ENCODE results near the gene TAAR2. TPM values are rescaled to one million over a fixed set of nuclear protein-coding genes. Genes with fewer than 3 reads are reported as not detected.

Gene TAAR2
- total RNA-seq (not detected), polyA plus RNA-seq (not detected)

GRCh38 chr6:132624175-132624574 lies at the start of gene TAAR2:
Gene TAAR2, minus strand, starts transcription at chr6:132624275. Its CDS starts 0 bp downstream, at chr6:132624275.
- Mint-ChIP-seq H3K9me3 (peaks cover 0 to 4% (median 0%) of the 10 kb centered on the region in 5 donors), H3K4me3 (no peak within 1 kb of the TSS), H3K36me3 (no peaks in the 10 kb centered on the region), H3K27ac (no peak within 1 kb of the TSS), H3K27me3 (peaks cover 17 to 49% of the 10 kb centered on the region in 2 donors), H3K4me1 (no peaks in the 10 kb centered on the region)
- Histone ChIP-seq H3K4me3 (ENCODE audit: low read length) (no peak within 1 kb of the TSS), H3K9me3 (ENCODE audit: low read length) (no peaks in the 10 kb centered on the region), H3K36me3 (ENCODE audit: insufficient read depth, low read length) (no peaks in the 10 kb centered on the region), H3K27me3 (ENCODE audit: insufficient read depth, low read length, poor library complexity, severe bottlenecking) (no peaks in the 10 kb centered on the region), H3K27ac (ENCODE audit: low read depth, low read length) (no peak within 1 kb of the TSS), H3K4me1 (ENCODE audit: insufficient read depth, low read length) (no peaks in the 10 kb centered on the region)
- ChIA-PET CTCF (no interaction called here), POLR2A (no interaction called here)
- no peak for DNase-seq

- no peak overlapping the region for H3K27ac ChIP-seq (ENCODE audit: low read depth, low read length)
- Mint-ChIP-seq H3K27me3 (peaks cover 4 to 12% of the 10 kb centered on the region in 2 donors), H3K36me3 (no peaks in the 10 kb centered on the region), H3K9me3 (no peaks in the 10 kb centered on the region), H3K27ac (no peak overlapping the region), H3K4me3 (no peak overlapping the region), H3K4me1 (peaks cover 11 to 18% (median 15%) of the 10 kb centered on the region in 3 donors)
- no peaks in the 10 kb centered on the region for H3K27me3 ChIP-seq (ENCODE audit: insufficient read depth, low read length, poor library complexity, severe bottlenecking)
- H3K4me1 ChIP-seq (ENCODE audit: insufficient read depth, low read length), result no peaks in the 10 kb centered on the region
- no peaks in the 10 kb centered on the region for H3K36me3 ChIP-seq (ENCODE audit: insufficient read depth, low read length)
- no peak overlapping the region for H3K4me3 ChIP-seq (ENCODE audit: low read length)
- POLR2A ChIA-PET, result no interaction called here
- no peak for DNase-seq
- CTCF ChIA-PET, result no interaction called here
- no peaks in the 10 kb centered on the region for H3K9me3 ChIP-seq (ENCODE audit: low read length)
These were observed 49.5 kb upstream of the TAAR2 start for GRCh38 chr6:132673376-132674094.

GRCh38 chr6:132671295-132671694 lies 47.2 kb upstream of the TAAR2 start:
- ChIA-PET POLR2A (interaction anchor here (0.6 kb wide), 1 partner anchor 1646 kb away, joined by 5 read pairs; no protein-coding TSS in a partner anchor), CTCF (interaction anchor here (2.0 to 3.6 kb wide), 2 partner anchors 95 to 109 kb away, joined by 8 to 26 read pairs; no protein-coding TSS in a partner anchor)
- H3K4me3 ChIP-seq (ENCODE audit: low read length), result no peak overlapping the region
- Mint-ChIP-seq H3K4me3 (no peak overlapping the region), H3K4me1 (peaks cover 11 to 15% (median 15%) of the 10 kb centered on the region in 3 donors), H3K27me3 (peaks cover 0 to 5% of the 10 kb centered on the region in 2 donors), H3K9me3 (no peaks in the 10 kb centered on the region), H3K36me3 (no peaks in the 10 kb centered on the region), H3K27ac (no peak overlapping the region)
- DNase-seq, result no peak
- H3K4me1 ChIP-seq (ENCODE audit: insufficient read depth, low read length), result no peaks in the 10 kb centered on the region
- no peak overlapping the region for H3K27ac ChIP-seq (ENCODE audit: low read depth, low read length)
- no peaks in the 10 kb centered on the region for H3K27me3 ChIP-seq (ENCODE audit: insufficient read depth, low read length, poor library complexity, severe bottlenecking)
- H3K9me3 ChIP-seq (ENCODE audit: low read length), result no peaks in the 10 kb centered on the region
- H3K36me3 ChIP-seq (ENCODE audit: insufficient read depth, low read length), result no peaks in the 10 kb centered on the region

- Histone ChIP-seq H3K4me1 (ENCODE audit: insufficient read depth, low read length) (no peaks in the 10 kb centered on the region), H3K27me3 (ENCODE audit: insufficient read depth, low read length, poor library complexity, severe bottlenecking) (no peaks in the 10 kb centered on the region), H3K36me3 (ENCODE audit: insufficient read depth, low read length) (no peaks in the 10 kb centered on the region), H3K4me3 (ENCODE audit: low read length) (no peak overlapping the region), H3K9me3 (ENCODE audit: low read length) (no peaks in the 10 kb centered on the region), H3K27ac (ENCODE audit: low read depth, low read length) (no peak overlapping the region)
- POLR2A ChIA-PET, result interaction anchor here (1.3 kb wide), 1 partner anchor 145 kb away, joined by 4 read pairs; the partner anchor contains the start of gene RPS12
- Mint-ChIP-seq H3K27me3 (peaks cover 0 to 5% of the 10 kb centered on the region in 2 donors), H3K9me3 (no peaks in the 10 kb centered on the region), H3K4me3 (peak overlapping the region in 1 of 7 donors; percentile 54), H3K36me3 (no peaks in the 10 kb centered on the region), H3K4me1 (peaks cover 3 to 4% (median 3%) of the 10 kb centered on the region in 3 donors), H3K27ac (peak overlapping the region in 2 of 8 donors; percentile 25 to 68)
- CTCF ChIA-PET, result interaction anchor here (0.7 to 3.6 kb wide), 10 partner anchors 10 to 1254 kb away, joined by 3 to 26 read pairs (median 4); partner anchors contain the start of genes SLC18B1 and TAAR1
- DNase-seq, result peak in 2 of 5 donors; percentile 24 to 30
These were observed 45.7 kb upstream of the TAAR2 start for GRCh38 chr6:132669690-132670291.

- ChIA-PET CTCF (interaction anchor here (0.8 kb wide), 1 partner anchor 132 kb away, joined by 3 read pairs; the partner anchor contains the start of gene SLC18B1), POLR2A (no interaction called here)
- H3K27me3 Mint-ChIP-seq, result peaks cover 0 to 5% of the 10 kb centered on the region in 2 donors
- no peak overlapping the region for H3K27ac Mint-ChIP-seq
- H3K36me3 Mint-ChIP-seq, result no peaks in the 10 kb centered on the region
- no peak for DNase-seq
- no peaks in the 10 kb centered on the region for H3K27me3 ChIP-seq (ENCODE audit: insufficient read depth, low read length, poor library complexity, severe bottlenecking)
- H3K4me1 ChIP-seq (ENCODE audit: insufficient read depth, low read length), result no peaks in the 10 kb centered on the region
- no peak overlapping the region for H3K4me3 ChIP-seq (ENCODE audit: low read length)
- H3K9me3 ChIP-seq (ENCODE audit: low read length), result no peaks in the 10 kb centered on the region
- H3K9me3 Mint-ChIP-seq, result no peaks in the 10 kb centered on the region
- no peak overlapping the region for H3K4me3 Mint-ChIP-seq
- no peaks in the 10 kb centered on the region for H3K36me3 ChIP-seq (ENCODE audit: insufficient read depth, low read length)
- H3K27ac ChIP-seq (ENCODE audit: low read depth, low read length), result no peak overlapping the region
- H3K4me1 Mint-ChIP-seq, result peaks cover 3 to 4% (median 3%) of the 10 kb centered on the region in 3 donors
These were observed 42.0 kb upstream of the TAAR2 start for GRCh38 chr6:132666118-132666517.

GRCh38 chr6:132664309-132665034 lies 40.4 kb upstream of the TAAR2 start:
- Mint-ChIP-seq H3K36me3 (no peaks in the 10 kb centered on the region), H3K27me3 (peaks cover 0 to 1% of the 10 kb centered on the region in 2 donors), H3K4me3 (no peak overlapping the region), H3K27ac (no peak overlapping the region), H3K9me3 (no peaks in the 10 kb centered on the region), H3K4me1 (no peaks in the 10 kb centered on the region)
- H3K4me1 ChIP-seq (ENCODE audit: insufficient read depth, low read length), result no peaks in the 10 kb centered on the region
- ChIA-PET POLR2A (no interaction called here), CTCF (no interaction called here)
- H3K9me3 ChIP-seq (ENCODE audit: low read length), result no peaks in the 10 kb centered on the region
- DNase-seq, result no peak
- no peaks in the 10 kb centered on the region for H3K36me3 ChIP-seq (ENCODE audit: insufficient read depth, low read length)
- H3K4me3 ChIP-seq (ENCODE audit: low read length), result no peak overlapping the region
- H3K27ac ChIP-seq (ENCODE audit: low read depth, low read length), result no peak overlapping the region
- H3K27me3 ChIP-seq (ENCODE audit: insufficient read depth, low read length, poor library complexity, severe bottlenecking), result no peaks in the 10 kb centered on the region

- H3K4me3 ChIP-seq (ENCODE audit: low read length), result no peak overlapping the region
- H3K4me1 Mint-ChIP-seq, result no peaks in the 10 kb centered on the region
- CTCF ChIA-PET, result no interaction called here
- POLR2A ChIA-PET, result no interaction called here
- no peaks in the 10 kb centered on the region for H3K9me3 ChIP-seq (ENCODE audit: low read length)
- H3K4me1 ChIP-seq (ENCODE audit: insufficient read depth, low read length), result no peaks in the 10 kb centered on the region
- no peak overlapping the region for H3K27ac Mint-ChIP-seq
- no peak overlapping the region for H3K4me3 Mint-ChIP-seq
- H3K27me3 ChIP-seq (ENCODE audit: insufficient read depth, low read length, poor library complexity, severe bottlenecking), result no peaks in the 10 kb centered on the region
- no peak overlapping the region for H3K27ac ChIP-seq (ENCODE audit: low read depth, low read length)
- no peaks in the 10 kb centered on the region for H3K36me3 Mint-ChIP-seq
- no peak for DNase-seq
- no peaks in the 10 kb centered on the region for H3K36me3 ChIP-seq (ENCODE audit: insufficient read depth, low read length)
- H3K27me3 Mint-ChIP-seq, result no peaks in the 10 kb centered on the region
- H3K9me3 Mint-ChIP-seq, result no peaks in the 10 kb centered on the region
These were observed 39.6 kb upstream of the TAAR2 start for GRCh38 chr6:132663661-132664060.

- H3K4me3 ChIP-seq (ENCODE audit: low read length), result no peak overlapping the region
- H3K27me3 ChIP-seq (ENCODE audit: insufficient read depth, low read length, poor library complexity, severe bottlenecking), result no peaks in the 10 kb centered on the region
- H3K9me3 ChIP-seq (ENCODE audit: low read length), result no peaks in the 10 kb centered on the region
- no peak overlapping the region for H3K27ac Mint-ChIP-seq
- POLR2A ChIA-PET, result no interaction called here
- no peaks in the 10 kb centered on the region for H3K27me3 Mint-ChIP-seq
- no peak overlapping the region for H3K4me3 Mint-ChIP-seq
- H3K36me3 ChIP-seq (ENCODE audit: insufficient read depth, low read length), result no peaks in the 10 kb centered on the region
- CTCF ChIA-PET, result no interaction called here
- no peaks in the 10 kb centered on the region for H3K9me3 Mint-ChIP-seq
- no peak overlapping the region for H3K27ac ChIP-seq (ENCODE audit: low read depth, low read length)
- no peaks in the 10 kb centered on the region for H3K4me1 ChIP-seq (ENCODE audit: insufficient read depth, low read length)
- DNase-seq, result no peak
- H3K4me1 Mint-ChIP-seq, result peaks cover 0 to 6% (median 0%) of the 10 kb centered on the region in 3 donors
- no peaks in the 10 kb centered on the region for H3K36me3 Mint-ChIP-seq
These were observed 37.8 kb upstream of the TAAR2 start for GRCh38 chr6:132661906-132662305.

Data from CD8-positive, alpha-beta memory T cell (primary cell).